Measurements from ENCODE around the gene FOXP2. TPM values are rescaled to one million over a fixed set of nuclear protein-coding genes. Genes with fewer than 3 reads are reported as not detected.

Gene FOXP2
- total and polyA plus RNA-seq, 10 donors, result 0.09 to 5.9 (median 1.3) TPM

DNA sequence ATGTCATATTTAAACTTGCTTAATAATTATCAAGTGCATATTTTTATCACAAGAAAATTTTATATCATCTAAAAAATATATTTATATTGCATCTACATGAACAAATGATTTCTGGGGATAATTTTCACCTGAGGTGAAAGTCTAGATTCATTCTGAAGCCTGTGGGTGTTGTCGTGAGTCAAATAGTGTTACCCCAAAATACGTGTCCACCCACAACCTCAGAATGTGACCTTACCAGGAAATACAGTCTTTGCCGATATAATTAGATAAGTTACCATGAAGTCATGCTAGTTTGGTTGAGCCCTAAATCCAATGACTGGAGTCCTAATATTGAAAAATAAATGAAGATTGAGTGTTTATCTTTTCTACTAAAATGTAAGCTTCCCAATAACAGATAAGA is 304.2 kb downstream of the FOXP2 start:
- no peaks in the 10 kb centered on the region for H3K9me3 ChIP-seq
- intact Hi-C loops (cut with DNase I; ENCODE audit: low total_unique reads), result no loop called here
- DNase-seq, result no peak
- H3K4me1 ChIP-seq, result no peaks in the 10 kb centered on the region
- H3K36me3 ChIP-seq, result no peaks in the 10 kb centered on the region
- WGBS, 5 donors, result 61 to 81% (median 68%) methylated on average over 3 of the region's 3 CpGs
- H3K27ac ChIP-seq, result no peak overlapping the region
- TF ChIP-seq CTCF (IDR thresholded peaks at IDR 0.05 in 8 of 11, conservative IDR thresholded peaks at IDR 0.05 in 3 of 11) (no peak), POLR2A (IDR thresholded peaks at IDR 0.05) (no peak), POLR2AphosphoS5 (IDR thresholded peaks at IDR 0.05) (no peak)
- no peaks in the 10 kb centered on the region for H3K27me3 ChIP-seq (replicated peaks in 1 of 7)
- H3K4me3 ChIP-seq, result no peak overlapping the region

DNA sequence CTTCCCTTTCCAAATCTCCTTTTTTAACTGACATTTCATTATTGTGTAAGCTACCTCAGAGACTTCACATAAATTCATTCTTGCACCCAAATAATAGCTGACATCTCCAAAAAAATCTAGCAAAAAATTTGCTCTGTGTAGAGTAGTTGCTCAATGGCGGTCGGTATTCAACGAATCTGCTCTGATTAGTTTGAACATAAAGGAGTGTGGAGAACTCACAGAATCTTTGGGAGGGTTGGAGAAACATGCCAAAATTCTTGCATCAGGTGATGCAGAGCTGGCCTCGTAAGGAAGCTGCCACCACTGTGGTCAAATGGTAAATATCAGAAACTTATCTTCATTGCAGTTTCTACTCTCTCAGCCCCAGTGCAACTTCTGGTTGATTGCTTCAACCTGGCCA is 306.1 kb downstream of the FOXP2 start:
- DNase-seq, result no peak
- WGBS, 5 donors, result 50 to 63% (median 57%) methylated on average over 4 of the region's 4 CpGs
- no peaks in the 10 kb centered on the region for H3K36me3 ChIP-seq
- peak overlapping the region in 1 of 8 donors; percentile 23 for H3K27ac ChIP-seq
- intact Hi-C loops (cut with DNase I; ENCODE audit: low total_unique reads), result no loop called here
- H3K27me3 ChIP-seq (replicated peaks in 1 of 7), result no peaks in the 10 kb centered on the region
- no peaks in the 10 kb centered on the region for H3K4me1 ChIP-seq
- H3K9me3 ChIP-seq, result no peaks in the 10 kb centered on the region
- TF ChIP-seq POLR2AphosphoS5 (IDR thresholded peaks at IDR 0.05), result no peak
- no peak for TF ChIP-seq CTCF (IDR thresholded peaks at IDR 0.05 in 8 of 11, conservative IDR thresholded peaks at IDR 0.05 in 3 of 11)
- no peak for TF ChIP-seq POLR2A (IDR thresholded peaks at IDR 0.05)
- H3K4me3 ChIP-seq, result no peak overlapping the region

DNA sequence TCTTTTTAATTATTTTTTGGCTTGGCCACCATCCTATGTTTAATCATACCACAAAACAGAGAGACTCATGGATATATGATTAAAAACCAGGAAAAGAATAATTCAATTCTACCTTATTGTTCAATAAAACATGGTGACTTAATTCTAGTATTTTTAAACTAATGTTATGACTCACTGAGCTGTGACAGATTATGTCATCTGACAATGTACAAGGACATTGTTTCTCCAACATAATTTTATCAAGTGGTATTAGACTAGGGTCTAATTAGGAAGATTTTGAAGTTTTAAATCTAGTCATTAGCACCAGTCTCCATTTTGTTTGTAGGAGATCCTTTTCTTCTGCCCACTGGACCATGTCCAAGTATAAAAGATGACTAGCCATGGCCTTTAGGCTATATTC is 307.9 kb downstream of the FOXP2 start:
- H3K27ac ChIP-seq, result no peak overlapping the region
- peaks cover 0 to 5% (median 0%) of the 10 kb centered on the region in 8 donors for H3K9me3 ChIP-seq
- H3K4me1 ChIP-seq, result no peaks in the 10 kb centered on the region
- intact Hi-C loops (cut with DNase I; ENCODE audit: low total_unique reads), result no loop called here
- no peak for DNase-seq
- H3K36me3 ChIP-seq, result no peaks in the 10 kb centered on the region
- no peak overlapping the region for H3K4me3 ChIP-seq
- H3K27me3 ChIP-seq (replicated peaks in 1 of 7), result no peaks in the 10 kb centered on the region
- TF ChIP-seq POLR2A (IDR thresholded peaks at IDR 0.05) (no peak), POLR2AphosphoS5 (IDR thresholded peaks at IDR 0.05) (no peak)

GRCh38 chr7:114723308-114723707 is 308.7 kb downstream of the FOXP2 start:
- Histone ChIP-seq H3K4me3 (no peak overlapping the region), H3K27me3 (replicated peaks in 1 of 7) (no peaks in the 10 kb centered on the region), H3K9me3 (peaks cover 0 to 5% (median 0%) of the 10 kb centered on the region in 8 donors), H3K4me1 (no peaks in the 10 kb centered on the region), H3K27ac (no peak overlapping the region), H3K36me3 (no peaks in the 10 kb centered on the region)
- DNase-seq, result no peak
- TF ChIP-seq POLR2AphosphoS5 (IDR thresholded peaks at IDR 0.05), result no peak
- TF ChIP-seq POLR2A (IDR thresholded peaks at IDR 0.05), result no peak
- 53 to 88% (median 71%) methylated on average over 1 of the region's 1 CpG for WGBS, 5 donors
- intact Hi-C loops (cut with DNase I; ENCODE audit: low total_unique reads), result no loop called here

DNA sequence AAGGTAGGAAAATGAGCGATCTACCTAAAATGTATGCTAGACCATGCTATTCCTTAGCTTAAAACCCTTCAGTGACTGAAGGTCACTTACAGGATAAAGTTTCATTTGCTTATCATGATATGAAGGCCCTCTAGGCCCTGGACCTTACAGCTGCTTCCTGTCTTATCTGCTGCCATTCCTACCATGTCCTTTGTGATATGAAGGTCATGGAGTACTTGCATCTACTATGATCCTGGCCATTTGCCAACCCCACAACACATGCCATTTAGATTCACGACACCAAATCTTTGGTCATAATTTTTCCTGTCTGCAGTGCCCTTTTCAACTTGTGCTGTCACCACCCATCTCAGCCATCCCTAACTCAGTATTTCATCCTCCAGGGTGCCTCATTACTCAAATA is 325.5 kb downstream of the FOXP2 start:
- WGBS, 5 donors, result 53 to 74% (median 71%) methylated on average over 2 of the region's 2 CpGs
- no peak for DNase-seq
- Histone ChIP-seq H3K4me1 (no peaks in the 10 kb centered on the region), H3K9me3 (no peaks in the 10 kb centered on the region), H3K4me3 (no peak overlapping the region), H3K27me3 (replicated peaks in 1 of 7) (no peaks in the 10 kb centered on the region), H3K36me3 (no peaks in the 10 kb centered on the region), H3K27ac (peak overlapping the region in 3 of 8 donors; percentile 5 to 58 (median 13))
- no peak for TF ChIP-seq CTCF (IDR thresholded peaks at IDR 0.05 in 8 of 11, conservative IDR thresholded peaks at IDR 0.05 in 3 of 11)
- TF ChIP-seq POLR2A (IDR thresholded peaks at IDR 0.05), result no peak
- TF ChIP-seq POLR2AphosphoS5 (IDR thresholded peaks at IDR 0.05), result peak in 1 of 3 donors; percentile 86
- intact Hi-C loops (cut with DNase I; ENCODE audit: low total_unique reads), result no loop called here
